T-helper 1 cell treated with Interleukin-12 subunit alpha and Interleukin-12 subunit beta and Interleukin-4 antibody, amounts not matched to agents 30 μg/mL and 1 μg/mL, for 36 hours (primary cell): Measurements from ENCODE around the gene LHPP.
A peak's percentile ranks its signal among the peaks of the same experiment; 100 is the strongest.

Experiments
- H3K27ac Mint-ChIP-seq: one replicate; pipeline ENCODE4 v1.8.0; 2021; ENCODE audit warnings: mild to moderate bottlenecking, mixed read lengths
- H3K27me3 Mint-ChIP-seq: one replicate; pipeline ENCODE4 v1.8.0; 2021; ENCODE audit warnings: low read depth, mixed read lengths
- H3K36me3 Mint-ChIP-seq: one replicate; pipeline ENCODE4 v1.8.0; 2021; ENCODE audit warnings: low read depth, mixed read lengths
- H3K4me1 Mint-ChIP-seq: one replicate; pipeline ENCODE4 v1.8.0; 2021; ENCODE audit warnings: low read depth, mixed read lengths
- H3K4me3 Mint-ChIP-seq: one replicate; pipeline ENCODE4 v1.8.0; 2021; ENCODE audit warnings: mild to moderate bottlenecking, moderate library complexity, mixed read lengths
- H3K9me3 Mint-ChIP-seq: one replicate; pipeline ENCODE4 v1.8.0; 2021; ENCODE audit warnings: mixed read lengths

LHPP gene

DNA sequence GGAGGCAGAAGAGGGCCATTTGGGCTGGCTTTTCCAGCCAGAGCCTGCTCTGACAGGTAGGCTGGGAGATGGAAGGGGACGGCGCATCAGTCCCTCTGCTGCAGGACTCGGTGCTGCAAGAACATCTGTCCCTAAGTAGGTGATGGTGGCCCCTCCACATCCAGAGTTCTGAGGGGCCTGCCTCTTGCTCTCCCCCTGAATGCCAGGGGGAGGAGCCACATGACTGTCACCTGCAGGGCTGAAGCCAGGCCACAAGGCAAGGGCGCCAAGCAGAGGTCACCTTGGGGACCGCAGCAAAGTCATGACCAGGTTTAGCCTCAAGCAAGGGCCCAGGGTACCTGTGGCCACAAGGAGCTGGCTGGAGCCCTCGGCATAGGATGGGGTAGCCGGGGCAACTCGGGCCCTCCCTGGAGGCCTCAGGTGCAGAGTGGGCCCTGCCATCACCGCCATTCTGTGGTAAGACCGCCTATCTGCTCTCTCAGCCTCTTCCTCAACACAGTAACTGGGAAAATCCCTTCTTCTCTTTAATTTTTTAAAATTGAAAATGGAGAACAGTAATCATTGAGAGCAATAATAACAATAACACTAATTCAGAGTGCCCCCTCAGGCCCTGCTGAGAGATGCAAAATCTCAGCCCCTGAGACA, 183.3 kb downstream of the LHPP start:
- Mint-ChIP-seq H3K4me3 (no peak overlapping the region), H3K9me3 (no peaks in the 10 kb centered on the region), H3K27me3 (no peaks in the 10 kb centered on the region), H3K36me3 (peaks cover 13% of the 10 kb centered on the region), H3K27ac (no peak overlapping the region), H3K4me1 (peaks cover 69% of the 10 kb centered on the region)

DNA sequence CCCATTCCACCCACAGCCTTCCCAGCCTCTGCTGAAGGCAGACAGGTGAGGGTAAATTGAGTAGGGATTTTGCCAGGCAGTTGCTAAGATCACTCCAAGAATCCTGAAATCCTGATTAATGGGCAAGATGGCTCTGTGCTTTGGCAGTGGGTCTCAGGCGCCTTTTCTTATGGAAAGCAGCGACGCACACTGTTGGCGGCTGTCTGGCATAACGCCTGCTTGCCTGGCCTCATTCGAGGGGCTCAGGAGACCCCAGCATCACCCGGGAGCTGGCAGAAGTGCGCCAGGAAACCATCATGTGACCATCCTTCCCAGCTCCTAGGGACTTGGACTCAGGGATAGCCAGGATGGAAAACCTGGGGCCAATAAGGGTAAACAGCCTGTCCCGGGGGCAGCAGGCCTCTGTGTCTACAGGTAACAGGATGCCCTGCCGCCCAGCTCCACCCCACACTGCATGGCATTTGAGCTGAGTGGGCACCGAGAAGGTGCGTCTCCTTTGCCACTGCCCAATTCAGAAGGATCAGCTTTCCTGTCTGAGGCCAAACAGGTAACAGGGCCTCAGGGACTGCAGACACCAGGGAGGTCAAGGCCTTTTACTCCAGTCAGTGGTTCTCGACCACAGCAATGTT, 184.0 kb downstream of the LHPP start:
- Mint-ChIP-seq H3K36me3 (peaks cover 16% of the 10 kb centered on the region), H3K4me3 (no peak overlapping the region), H3K9me3 (no peaks in the 10 kb centered on the region), H3K27ac (no peak overlapping the region), H3K27me3 (no peaks in the 10 kb centered on the region), H3K4me1 (peaks cover 70% of the 10 kb centered on the region)

GRCh38 chr10:124646483-124647352, 185.1 kb downstream of the LHPP start:
- Mint-ChIP-seq H3K4me1 (peaks cover 69% of the 10 kb centered on the region), H3K27me3 (no peaks in the 10 kb centered on the region), H3K4me3 (peak overlapping the region; percentile 64), H3K27ac (peak overlapping the region; percentile 94), H3K36me3 (peaks cover 19% of the 10 kb centered on the region), H3K9me3 (no peaks in the 10 kb centered on the region)

- H3K36me3 Mint-ChIP-seq: peaks cover 17% of the 10 kb centered on the region
- no peaks in the 10 kb centered on the region for H3K9me3 Mint-ChIP-seq
- H3K27me3 Mint-ChIP-seq: no peaks in the 10 kb centered on the region
These were observed 186.0 kb downstream of the LHPP start for GRCh38 chr10:124647421-124648130.

GRCh38 chr10:124648131-124648475, 186.5 kb downstream of the LHPP start:
- Mint-ChIP-seq H3K27me3 (no peaks in the 10 kb centered on the region), H3K27ac (peak overlapping the region; percentile 94), H3K9me3 (no peaks in the 10 kb centered on the region), H3K4me1 (peaks cover 71% of the 10 kb centered on the region), H3K36me3 (peaks cover 14% of the 10 kb centered on the region), H3K4me3 (peak overlapping the region; percentile 64)

More at GRCh38 chr10:124647421-124648130, 186.0 kb downstream of the LHPP start:
- peak overlapping the region; percentile 94 for H3K27ac Mint-ChIP-seq
- H3K4me1 Mint-ChIP-seq: peaks cover 73% of the 10 kb centered on the region
- H3K4me3 Mint-ChIP-seq: peak overlapping the region; percentile 64

- no peaks in the 10 kb centered on the region for H3K9me3 Mint-ChIP-seq
- H3K4me3 Mint-ChIP-seq: peak overlapping the region; percentile 64
- H3K4me1 Mint-ChIP-seq: peaks cover 71% of the 10 kb centered on the region
- peak overlapping the region; percentile 94 for H3K27ac Mint-ChIP-seq
- H3K36me3 Mint-ChIP-seq: peaks cover 14% of the 10 kb centered on the region
- H3K27me3 Mint-ChIP-seq: no peaks in the 10 kb centered on the region
These were observed 187.1 kb downstream of the LHPP start for GRCh38 chr10:124648738-124649137.

- Mint-ChIP-seq H3K4me3 (no peak overlapping the region), H3K9me3 (no peaks in the 10 kb centered on the region), H3K27ac (peak overlapping the region; percentile 94), H3K27me3 (no peaks in the 10 kb centered on the region), H3K36me3 (peaks cover 14% of the 10 kb centered on the region), H3K4me1 (peaks cover 69% of the 10 kb centered on the region)
These were observed 187.6 kb downstream of the LHPP start for GRCh38 chr10:124649214-124649613.

- H3K27me3 Mint-ChIP-seq: no peaks in the 10 kb centered on the region
- H3K36me3 Mint-ChIP-seq: peaks cover 14% of the 10 kb centered on the region
- peak overlapping the region; percentile 65 for H3K4me3 Mint-ChIP-seq
- no peaks in the 10 kb centered on the region for H3K9me3 Mint-ChIP-seq
- peaks cover 70% of the 10 kb centered on the region for H3K4me1 Mint-ChIP-seq
- peak overlapping the region; percentile 79 for H3K27ac Mint-ChIP-seq
These were observed 188.6 kb downstream of the LHPP start for GRCh38 chr10:124650263-124650662.

- Mint-ChIP-seq H3K4me3 (peak overlapping the region; percentile 65), H3K27me3 (no peaks in the 10 kb centered on the region), H3K27ac (peak overlapping the region; percentile 79), H3K36me3 (peaks cover 19% of the 10 kb centered on the region), H3K4me1 (peaks cover 73% of the 10 kb centered on the region), H3K9me3 (no peaks in the 10 kb centered on the region)
These were observed 189.3 kb downstream of the LHPP start for GRCh38 chr10:124650820-124651401.

DNA sequence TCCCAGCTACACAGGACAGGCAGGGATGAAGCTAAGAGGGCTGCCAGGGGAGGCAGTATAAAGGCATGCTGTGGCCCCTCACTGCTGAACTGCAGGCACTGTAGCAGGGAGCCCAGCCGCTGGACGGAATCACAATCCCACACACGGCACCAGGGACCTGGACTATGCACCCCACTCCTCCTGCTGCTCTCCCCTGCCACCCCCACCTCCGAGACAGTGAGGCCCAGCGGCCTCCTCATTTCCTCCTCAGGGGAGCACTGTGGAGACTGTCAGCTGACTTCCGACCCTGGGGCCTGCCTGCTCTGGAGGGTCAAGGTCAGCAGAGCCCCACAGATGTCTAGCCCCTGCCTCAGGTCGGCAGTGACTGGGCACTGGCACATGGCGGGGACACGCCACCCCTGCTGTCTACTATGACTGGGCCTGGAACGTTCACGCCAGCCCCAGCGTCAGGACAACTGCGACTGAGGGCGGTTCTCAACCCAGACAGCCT, 189.8 kb downstream of the LHPP start:
- no peaks in the 10 kb centered on the region for H3K9me3 Mint-ChIP-seq
- H3K4me3 Mint-ChIP-seq: no peak overlapping the region
- no peaks in the 10 kb centered on the region for H3K27me3 Mint-ChIP-seq
- peaks cover 70% of the 10 kb centered on the region for H3K4me1 Mint-ChIP-seq
- H3K36me3 Mint-ChIP-seq: peaks cover 22% of the 10 kb centered on the region
- H3K27ac Mint-ChIP-seq: no peak overlapping the region

DNA sequence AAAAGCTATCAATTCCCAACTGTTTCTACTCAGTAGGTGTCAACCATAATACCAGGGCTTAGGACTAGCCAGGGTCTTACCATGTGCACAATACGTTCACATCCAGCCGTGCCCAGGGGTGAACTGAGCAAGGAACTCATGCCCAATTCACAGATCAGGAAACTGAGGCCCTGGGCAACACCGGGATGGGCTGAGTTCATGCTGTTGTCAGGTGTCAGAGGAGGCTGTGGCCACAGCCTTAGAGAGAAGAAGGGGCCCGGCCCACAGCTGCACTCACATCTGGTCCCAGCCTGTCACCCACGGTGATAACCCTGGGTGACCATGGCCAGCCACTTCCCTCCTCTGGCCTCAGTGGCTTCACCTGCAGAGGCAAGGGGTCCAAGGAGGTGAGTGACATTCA, 190.6 kb downstream of the LHPP start:
- no peak overlapping the region for H3K4me3 Mint-ChIP-seq
- no peaks in the 10 kb centered on the region for H3K9me3 Mint-ChIP-seq
- no peaks in the 10 kb centered on the region for H3K27me3 Mint-ChIP-seq
- peaks cover 65% of the 10 kb centered on the region for H3K4me1 Mint-ChIP-seq
- H3K27ac Mint-ChIP-seq: no peak overlapping the region
- H3K36me3 Mint-ChIP-seq: peaks cover 23% of the 10 kb centered on the region

DNA sequence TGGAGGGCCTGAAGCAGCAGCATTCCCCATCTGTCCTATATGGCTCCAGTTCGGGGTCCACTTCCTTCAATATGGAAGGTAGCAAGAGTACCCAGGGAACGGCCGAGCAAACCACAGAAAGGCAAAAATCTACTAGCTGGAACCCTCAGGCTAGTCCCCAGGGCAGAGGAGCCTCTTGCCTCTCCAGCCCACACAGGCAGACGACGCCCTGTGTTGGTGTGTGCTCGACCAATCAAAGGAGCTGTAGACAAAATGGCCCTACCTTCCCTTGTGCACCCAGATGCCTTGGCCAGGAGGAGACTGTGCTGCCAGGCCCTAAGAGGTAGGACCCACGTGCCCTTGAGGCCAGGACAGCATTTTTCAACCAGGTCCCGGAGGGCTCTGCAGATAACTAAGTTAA, 191.1 kb downstream of the LHPP start:
- Mint-ChIP-seq H3K36me3 (peaks cover 21% of the 10 kb centered on the region), H3K27ac (no peak overlapping the region), H3K27me3 (no peaks in the 10 kb centered on the region), H3K4me1 (peaks cover 65% of the 10 kb centered on the region), H3K4me3 (no peak overlapping the region), H3K9me3 (no peaks in the 10 kb centered on the region)

- H3K9me3 Mint-ChIP-seq: no peaks in the 10 kb centered on the region
- H3K27me3 Mint-ChIP-seq: no peaks in the 10 kb centered on the region
- no peak overlapping the region for H3K4me3 Mint-ChIP-seq
- H3K36me3 Mint-ChIP-seq: peaks cover 18% of the 10 kb centered on the region
- H3K4me1 Mint-ChIP-seq: peaks cover 65% of the 10 kb centered on the region
- no peak overlapping the region for H3K27ac Mint-ChIP-seq
These were observed 191.7 kb downstream of the LHPP start for GRCh38 chr10:124653311-124653710.
